SKM-1 treated with dmso at 0.1 percent for 144 hours (cell line): ENCODE data around the gene SNAI1.
"Not testable (repeated sequence)": the region's sequence is repeated elsewhere in the genome, so short reads cannot be mapped to it uniquely, and the experiment has no call there.

Experiments used
- DNase-seq: peaks from one replicate; lab custom pipeline; 2025; ENCODE audit not compliant: unreplicated experiment; lab: John Stamatoyannopoulos, UW

Gene SNAI1

GRCh38 chr20:50011597-50011996, 28.8 kb downstream of the SNAI1 start:
- not testable (repeated sequence) for DNase-seq

DNA sequence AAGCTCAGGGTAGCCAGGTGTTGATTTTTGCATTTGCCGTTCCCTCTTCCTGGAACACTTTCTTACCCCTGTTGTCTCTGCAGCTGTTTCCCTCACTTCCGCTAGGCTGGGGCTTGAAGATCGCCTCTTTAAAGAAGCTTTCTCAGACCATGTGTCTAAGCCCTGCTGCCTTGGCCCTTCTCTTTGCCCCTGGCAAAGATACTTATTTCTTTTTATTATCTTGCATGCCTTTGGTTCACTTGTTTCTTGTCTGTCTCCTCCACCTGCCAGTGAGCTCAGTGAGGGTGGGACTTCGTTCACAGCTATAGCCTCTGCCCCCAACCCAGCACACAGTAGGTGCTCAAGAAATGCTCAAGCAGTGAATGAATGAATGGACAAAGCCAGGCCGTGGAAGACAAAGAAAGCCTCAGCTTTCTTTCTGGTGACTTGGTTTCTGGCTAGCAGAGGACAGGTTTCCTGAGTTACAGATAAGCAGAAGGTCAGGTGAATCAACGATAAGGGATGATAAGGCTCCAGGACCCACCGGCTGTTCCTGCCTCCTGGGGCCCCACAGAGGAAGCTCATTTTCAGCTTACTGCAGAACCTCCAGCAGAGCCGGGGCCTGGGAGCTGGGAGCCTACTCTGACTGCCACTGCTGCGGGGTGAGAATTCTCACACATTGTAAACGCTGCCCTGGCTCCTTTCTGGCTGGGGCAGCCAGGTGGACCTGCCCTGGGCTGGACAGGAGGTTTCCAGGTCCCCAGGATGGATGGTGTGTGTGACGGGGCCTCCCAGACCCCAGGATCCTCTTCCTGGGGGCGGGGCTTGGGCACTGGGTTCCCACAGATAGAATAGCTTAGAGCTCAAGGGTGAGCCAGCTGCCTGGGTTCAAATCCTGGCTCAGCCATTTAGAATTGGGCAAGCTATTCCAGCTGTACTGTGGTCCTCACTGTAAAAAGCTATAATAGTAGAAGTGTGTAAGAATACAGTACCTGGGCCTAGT, 29.8 kb downstream of the SNAI1 start:
- DNase-seq = no peak

DNA sequence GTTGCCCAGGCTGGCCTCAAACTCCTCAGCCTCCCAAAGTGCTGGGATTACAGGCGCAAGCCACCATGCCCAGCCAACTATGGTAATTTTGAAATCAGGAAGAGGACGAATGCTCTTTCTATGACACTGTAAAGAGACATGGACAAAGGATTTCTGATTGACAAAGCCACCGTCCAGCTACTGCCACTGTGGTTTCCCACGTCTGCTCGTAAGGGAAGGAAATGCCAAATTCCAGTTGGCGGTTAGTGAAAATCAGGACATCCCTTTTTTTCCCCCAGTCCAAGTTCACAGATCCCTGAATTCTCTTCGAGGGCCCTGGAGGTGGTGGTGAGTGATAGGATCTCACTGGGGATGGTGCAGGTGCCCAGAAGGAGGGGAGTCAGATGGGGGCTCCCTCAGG, 31.2 kb downstream of the SNAI1 start:
- no peak for DNase-seq

- DNase-seq = no peak
Measured at GRCh38 chr20:50014570-50015562, 32.1 kb downstream of the SNAI1 start.

- no peak for DNase-seq
Measured at GRCh38 chr20:50015636-50015992, 32.8 kb downstream of the SNAI1 start.

DNA sequence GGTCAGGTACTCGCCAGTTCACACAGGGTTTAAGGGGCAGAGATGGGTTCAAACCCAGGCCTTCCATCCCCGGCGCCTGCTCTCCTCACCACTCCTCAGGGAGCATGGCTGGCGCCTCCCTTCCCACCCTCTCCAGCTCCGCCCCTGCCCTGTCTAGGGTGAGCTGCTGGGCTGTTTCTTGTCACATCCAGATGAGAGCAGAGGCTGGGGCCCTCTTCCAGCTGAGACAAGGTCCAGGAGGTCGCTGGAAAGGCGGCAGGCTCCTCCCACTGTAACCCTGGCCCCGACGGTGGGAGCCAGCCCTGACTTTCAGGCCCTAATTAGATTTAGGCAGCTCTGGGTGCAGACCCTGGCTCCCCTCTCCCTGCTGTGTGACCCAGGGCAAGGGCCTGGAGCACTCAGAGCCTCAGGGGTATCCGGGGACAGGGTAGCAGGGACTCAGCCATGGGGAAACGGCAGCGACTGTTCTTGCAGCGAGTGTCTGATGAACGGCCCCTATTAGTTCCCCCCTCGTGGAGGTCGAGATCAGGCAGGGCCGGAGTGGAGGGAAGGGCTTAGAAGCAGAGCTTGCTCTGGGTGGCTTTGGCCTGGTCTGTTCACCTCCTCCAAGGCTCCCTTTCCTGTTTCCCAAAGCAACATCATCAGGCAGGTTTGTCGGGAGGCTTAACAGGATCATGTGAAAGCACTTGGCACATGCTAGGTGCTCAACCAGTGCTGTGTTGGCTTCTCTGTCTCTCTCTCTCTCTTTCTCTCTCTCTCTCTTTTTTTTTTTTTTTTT, 33.4 kb downstream of the SNAI1 start:
- no peak for DNase-seq

DNA sequence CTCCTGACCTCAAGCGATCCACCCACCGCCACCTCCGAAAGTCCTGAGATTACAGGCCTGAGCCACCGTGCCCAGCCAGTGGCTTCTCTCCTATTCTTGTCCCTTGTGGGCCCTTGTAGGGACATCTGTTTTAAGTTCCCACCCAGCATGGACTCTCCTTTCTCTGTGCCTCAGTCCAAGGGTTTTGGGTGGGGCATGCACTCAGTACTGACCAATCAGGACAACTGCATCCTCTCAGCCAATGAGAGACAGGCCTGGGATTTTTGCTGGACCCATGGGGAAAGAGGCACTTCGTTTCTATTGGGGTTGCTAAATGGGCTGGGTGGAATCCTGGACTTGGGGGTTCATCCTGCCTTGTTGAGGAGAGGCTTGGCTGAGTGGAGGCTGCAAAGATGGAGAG, 34.4 kb downstream of the SNAI1 start:
- no peak for DNase-seq

- DNase-seq = no peak
Measured at GRCh38 chr20:50017576-50018248, 34.9 kb downstream of the SNAI1 start.

GRCh38 chr20:50019466-50020256, 36.9 kb downstream of the SNAI1 start:
- no peak for DNase-seq

DNA sequence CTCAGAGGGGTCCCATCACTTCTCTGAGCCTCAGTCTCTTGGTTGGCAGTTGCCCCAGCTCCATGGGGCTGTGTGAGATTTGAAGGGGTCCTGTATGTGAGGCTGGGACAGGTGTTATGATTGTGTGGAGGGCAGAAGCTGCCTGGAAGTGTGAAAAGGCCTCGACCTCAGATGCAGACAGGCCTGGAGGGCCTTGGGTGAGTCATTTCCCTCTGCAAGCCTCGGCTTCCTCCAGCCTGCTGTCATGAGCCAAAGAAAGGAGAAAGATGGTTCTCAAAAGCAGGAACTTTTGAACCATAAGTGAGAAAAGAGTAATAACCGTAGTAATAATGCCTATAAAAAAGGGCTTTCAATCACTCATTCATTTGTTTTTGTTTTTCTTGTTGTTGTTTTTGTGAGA, 37.5 kb downstream of the SNAI1 start:
- DNase-seq = peak; percentile 62

- no peak for DNase-seq
Measured at GRCh38 chr20:50022676-50023075, 39.9 kb downstream of the SNAI1 start.

DNA sequence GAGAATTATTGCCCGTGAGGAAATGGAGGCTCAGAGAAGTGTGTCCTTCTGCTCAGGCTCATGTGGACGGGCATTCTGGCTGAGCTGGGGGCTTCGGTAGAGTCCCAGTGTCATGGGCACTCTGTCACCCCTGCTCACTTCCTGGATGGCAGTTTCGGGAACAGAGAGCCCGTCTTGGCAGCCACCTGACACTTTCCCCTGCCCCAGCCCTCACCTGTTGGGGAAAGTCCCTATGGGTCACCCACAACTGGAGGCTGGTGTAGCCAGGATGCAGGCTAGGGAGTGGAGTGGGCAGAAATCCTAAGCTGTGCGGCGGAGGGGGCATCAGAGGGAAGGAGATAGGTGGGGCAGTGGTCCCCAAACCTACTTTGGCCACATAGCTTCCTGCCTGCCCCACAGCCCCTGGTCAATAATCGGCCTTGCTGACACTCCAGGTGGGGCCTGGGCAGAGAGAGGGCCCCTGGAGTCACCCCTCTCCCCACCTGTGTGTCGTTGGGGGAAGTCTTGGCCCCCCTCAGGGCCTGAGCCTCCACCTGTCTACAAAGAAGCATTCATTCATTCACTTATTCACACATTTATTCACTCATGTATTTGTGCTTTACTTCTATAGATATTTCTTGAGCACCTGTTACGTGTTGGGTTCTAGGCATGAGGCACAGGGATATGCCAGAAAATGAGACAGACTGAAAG, 40.5 kb downstream of the SNAI1 start:
- no peak for DNase-seq

DNA sequence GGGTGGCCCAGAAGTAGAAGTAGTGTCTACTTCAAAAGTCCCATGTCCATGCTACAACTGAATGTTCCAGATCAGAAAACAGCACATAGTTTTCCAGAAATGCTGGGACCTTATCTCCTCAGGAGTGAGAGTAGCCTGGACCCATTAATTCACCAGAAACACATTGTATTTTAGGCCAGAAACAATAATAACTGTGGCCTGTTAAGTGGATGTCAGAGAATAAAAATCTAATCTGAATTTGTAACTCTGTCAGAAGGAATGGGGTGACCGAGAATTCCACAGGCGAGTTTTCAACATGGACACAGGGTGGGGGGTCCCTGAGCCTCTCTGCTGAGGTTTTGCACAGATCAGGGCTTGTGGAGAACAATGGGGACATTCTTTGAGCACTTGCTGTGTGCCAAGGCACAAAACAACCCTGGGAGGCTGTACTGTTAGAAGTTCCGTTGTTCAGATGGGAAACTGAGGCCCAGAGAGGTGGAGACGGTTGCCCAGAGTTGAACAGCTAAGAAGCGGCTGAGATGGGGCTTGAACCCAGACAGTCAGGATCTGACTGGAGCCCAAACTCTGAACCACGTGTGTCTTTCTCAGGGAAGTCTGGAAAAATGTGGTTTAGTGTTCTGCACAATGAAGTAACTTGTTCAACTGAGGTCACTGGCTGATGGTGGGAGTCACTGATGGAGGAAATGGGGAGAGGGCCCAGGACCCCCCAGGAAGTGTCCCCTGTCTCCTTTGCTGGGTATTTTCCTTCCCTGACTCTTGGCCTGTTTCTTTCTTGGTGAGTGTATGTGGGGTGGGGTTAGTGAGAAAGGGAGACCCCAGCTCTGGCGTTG, 44.2 kb downstream of the SNAI1 start:
- no peak for DNase-seq

DNA sequence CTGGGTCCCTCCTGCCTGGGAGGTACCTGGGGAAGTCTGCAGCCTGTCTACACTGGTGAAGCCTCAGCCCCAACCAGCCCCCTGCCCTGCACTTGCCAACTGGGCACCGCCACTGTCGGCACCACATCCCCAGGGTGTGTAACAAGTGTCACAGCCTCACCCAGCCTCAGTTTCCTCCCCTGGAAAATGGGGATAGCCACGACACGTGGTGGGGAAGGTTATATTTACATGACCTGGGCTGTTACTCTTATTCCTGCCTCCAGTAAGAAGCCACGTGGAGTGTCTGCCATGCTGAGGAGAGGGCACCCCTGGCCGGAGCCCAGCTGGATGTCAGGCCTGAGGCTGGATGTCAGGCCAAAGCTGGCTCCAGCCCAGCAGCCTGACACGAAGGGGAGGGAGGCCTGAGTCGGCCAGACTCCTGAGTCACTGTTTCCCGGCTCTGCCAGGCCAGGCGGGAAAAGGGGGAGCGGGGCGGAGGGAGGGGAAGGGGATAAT, 44.9 kb downstream of the SNAI1 start:
- DNase-seq = no peak

DNA sequence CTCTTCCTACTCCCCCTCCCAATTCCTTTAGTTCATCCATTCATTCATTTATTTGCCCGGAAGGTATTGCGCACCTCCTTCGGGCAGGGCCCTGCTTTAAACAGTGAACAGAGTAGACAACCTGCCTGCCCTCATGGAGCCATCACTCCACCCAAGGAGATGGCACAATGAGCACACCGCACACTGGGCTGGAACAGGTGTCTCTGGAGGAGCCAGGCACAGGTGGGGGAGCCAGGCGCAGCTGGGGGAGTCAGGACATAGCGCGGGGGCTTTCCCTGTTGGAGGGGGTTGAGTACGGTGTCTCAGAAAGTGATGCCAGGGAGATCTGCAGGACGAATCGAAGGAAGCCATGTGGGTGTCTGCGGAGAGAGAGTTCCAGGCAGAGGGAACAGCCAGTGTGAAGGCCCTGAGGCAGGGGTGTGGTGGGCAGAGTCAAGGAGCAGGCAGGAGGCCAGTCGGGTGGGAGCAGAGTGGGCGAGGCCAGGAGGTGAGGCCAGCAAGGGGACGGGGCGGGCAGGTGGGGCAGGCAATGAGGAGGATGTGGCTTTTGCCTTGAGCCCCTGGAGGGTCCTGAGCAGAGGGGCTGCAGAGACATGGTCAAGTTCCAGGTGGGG, 46.4 kb downstream of the SNAI1 start:
- DNase-seq = no peak

- peak; percentile 60 for DNase-seq
Measured at GRCh38 chr20:50029697-50030461, 47.1 kb downstream of the SNAI1 start.
